NCI-H526 (cell line): ENCODE data around the gene PDE4DIP.
"Not testable (repeated sequence)": the region's sequence is repeated elsewhere in the genome, so short reads cannot be mapped to it uniquely, and the experiment has no call there.

Source experiments
- DNase-seq, 2 experiments: peaks; one replicate each; lab custom pipeline; 2025; lab: John Stamatoyannopoulos, UW

Gene PDE4DIP

DNA sequence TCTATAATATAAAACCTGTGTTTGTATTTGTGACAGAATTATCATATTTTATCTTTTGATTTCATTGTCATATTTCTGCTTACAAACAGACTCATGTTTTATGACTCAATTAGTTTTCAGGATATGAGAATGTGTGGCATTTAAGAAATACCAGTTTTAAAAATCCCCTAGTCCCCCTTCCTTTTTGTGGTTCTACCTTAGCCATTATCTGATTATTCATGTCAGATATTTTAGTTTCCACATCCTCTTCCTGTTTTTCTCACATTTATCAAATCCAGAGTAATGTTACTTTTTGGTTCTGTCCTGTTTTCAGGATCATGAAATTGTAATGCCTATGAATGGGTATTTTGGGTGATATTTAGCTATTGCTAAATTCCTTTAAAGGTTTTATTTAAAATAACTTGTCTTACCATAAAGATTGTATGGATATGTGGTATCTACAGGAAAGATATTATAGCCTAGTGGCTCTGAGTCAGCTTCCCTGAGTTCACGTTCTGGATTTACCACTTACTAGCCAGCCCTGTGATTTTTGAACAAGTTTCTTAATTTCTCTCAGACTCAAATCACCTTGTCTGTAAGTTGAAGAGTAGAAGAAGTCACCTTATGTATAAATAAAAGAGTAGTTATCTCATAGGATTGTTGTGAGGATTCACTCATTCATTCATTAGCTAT, 131.8 kb downstream of the PDE4DIP start:
- not testable (repeated sequence) for DNase-seq

DNA sequence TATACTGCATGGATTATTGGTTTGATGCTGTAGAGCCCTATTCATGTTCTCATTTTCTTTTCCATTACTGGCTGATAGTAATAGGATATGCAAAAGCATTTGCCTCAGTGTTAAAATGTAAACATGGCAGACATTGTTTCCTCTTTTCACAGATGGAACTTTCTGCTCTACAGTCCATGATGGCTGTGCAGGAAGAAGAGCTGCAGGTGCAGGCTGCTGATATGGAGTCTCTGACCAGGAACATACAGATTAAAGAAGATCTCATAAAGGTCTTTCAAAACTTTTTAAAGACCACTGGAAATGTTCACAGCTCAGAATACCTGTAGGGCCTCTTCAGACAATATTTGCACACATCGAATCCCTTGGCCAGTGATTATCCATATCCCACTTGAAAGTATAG, 133.6 kb downstream of the PDE4DIP start:
- DNase-seq = not testable (repeated sequence)

DNA sequence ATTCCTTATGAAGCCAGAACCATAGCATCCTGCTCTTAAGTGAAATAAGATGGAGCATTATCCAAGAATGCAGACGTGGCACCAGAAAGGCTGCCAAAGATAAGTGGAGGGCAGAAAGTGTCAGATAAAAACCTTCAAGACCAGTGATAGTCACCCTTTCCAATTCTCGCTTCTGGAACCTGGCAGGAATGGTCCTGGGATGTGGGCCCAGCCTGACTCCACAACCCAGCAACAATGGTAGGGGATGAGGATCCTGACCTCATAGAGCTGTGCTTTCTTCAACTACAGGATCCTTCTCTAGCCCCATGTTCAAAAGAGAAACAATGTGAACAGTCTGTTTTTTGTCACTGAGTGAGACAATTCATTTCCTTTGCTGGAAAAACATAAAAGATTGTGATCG, 145.2 kb downstream of the PDE4DIP start:
- DNase-seq = not testable (repeated sequence)

DNA sequence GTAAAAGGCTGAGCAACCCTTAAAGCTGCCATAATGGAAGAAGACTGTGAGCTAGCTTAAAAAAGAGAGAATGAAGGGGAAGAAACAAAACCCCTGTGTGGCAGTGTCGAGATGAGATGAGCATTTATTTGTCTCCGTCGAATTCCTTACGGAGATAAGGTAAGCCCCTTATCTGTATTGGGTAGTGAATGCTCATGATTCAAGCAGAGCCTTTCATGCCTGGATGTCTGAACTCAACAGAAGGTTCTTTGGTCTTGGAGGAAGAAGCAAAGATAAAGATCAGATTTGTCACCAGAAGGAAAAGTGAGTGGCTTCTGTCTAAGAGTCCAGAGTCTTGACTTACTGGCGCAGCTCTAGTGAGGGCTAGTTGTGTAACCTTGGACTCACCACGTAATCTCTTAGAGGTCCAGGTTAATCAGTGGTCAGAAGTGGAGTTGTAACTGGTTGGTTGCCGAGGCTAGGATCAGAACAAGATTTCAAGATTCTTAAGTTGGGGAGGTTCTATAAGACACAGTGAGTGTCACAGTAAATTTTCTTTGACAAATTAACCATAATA, 146.1 kb downstream of the PDE4DIP start:
- DNase-seq = not testable (repeated sequence)

DNA sequence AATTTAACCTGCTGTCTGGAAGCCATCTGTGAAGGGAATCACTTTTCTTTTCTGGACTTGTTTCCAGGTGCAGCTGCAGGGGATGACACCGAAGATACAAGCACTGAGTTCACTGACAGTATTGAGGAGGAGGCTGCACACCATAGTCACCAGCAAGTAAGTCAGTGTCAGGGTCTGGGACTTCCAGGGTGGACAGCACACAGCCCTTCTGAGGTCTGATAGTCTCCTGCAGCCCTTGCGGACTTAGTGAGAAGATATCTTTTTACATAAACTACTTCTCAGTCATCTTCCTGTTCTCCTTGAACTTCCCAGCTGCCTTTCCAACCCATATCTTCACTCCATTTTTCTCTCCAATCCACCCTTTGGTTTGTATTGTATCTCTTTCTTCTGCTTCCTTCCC, 147.6 kb downstream of the PDE4DIP start:
- not testable (repeated sequence) for DNase-seq

DNA sequence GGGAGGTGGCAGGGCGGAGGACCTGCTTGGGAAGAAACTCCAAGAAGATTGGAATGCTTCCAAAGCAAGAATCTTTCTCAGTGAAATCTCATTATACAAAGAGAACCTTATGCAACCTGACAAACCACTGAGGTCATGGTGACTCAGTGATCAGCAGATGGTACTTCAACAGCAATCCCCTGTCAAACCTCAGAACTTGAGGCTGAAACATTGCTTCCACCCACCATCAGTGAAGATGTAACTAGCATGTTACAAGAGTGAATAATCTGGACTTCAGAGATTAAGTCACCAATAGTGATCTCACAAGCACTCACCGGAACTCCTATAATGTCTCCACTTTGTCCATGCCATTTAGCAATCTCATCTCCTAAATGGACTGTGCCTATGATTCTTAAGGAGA, 148.1 kb downstream of the PDE4DIP start:
- not testable (repeated sequence) for DNase-seq

DNA sequence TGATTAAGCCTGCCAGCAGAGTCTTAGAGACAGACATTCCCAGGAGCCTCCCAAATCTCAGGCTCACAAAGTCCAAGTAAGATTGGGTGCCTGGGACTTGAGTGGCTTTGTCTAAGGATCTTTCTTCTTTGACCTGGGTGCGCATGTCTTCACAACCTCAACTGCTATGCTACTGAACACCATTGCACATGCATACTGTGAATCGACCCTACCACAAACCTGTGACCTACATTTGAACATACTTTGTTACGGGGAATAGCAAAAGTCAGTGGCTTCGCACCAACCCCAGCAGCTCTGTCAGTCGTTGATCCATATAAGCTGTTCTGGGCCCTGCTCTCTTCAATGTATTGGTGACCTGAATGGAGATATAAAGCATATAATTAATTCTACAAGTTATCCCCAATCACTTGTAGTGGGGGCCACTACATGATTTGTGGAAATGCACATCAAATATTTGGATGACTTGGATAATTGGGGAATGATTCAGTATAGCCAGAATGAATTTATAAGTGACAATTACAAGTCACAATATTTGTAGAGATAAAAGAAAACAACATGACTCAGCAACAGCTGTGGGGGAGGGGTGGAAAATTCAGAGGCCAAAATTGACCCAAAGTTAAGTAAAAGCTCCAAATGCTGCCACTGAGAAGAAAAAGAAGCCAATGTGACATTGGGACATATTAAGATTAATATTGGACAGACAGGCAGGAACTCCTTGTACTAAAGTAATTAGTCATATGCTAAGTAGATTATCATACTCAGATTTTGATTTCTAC, 152.4 kb downstream of the PDE4DIP start:
- not testable (repeated sequence) for DNase-seq

DNA sequence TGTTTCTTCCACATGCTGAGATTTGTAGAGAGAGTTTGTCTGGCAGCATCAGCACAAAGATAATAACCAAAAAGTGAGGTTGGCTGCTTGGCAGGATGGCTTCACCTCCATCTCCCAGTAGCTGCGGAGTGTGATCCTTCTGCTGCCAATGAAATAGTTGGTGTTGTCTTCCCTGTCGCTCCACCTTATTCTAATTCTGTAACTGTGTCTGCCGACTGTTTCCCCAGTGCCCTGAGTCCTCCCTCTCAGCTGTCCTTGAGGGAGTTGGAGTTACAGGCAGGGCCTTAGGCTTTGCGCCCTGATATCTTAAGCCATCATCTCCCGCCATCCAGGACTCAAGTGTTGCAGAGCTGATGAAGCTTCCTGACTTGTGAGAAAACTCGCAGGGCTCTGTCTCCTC, 153.2 kb downstream of the PDE4DIP start:
- not testable (repeated sequence) for DNase-seq

DNA sequence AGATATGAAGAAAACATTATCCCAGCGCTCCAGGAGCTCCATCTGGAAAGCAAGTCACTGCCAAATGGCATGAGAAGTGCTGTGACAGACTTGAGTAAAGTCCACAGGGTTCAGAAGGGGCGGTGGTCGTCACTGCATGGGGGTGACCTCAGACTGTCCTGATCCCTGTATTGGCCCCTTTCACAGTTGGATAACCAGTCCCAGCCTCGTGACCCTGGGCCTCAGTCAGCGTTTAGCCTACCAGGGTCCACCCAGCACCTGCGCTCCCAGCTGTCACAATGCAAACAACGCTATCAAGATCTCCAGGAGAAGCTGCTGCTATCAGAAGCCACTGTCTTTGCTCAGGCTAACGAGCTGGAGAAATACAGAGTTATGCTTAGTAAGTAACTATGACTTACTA, 158.4 kb downstream of the PDE4DIP start:
- DNase-seq = not testable (repeated sequence)

DNA sequence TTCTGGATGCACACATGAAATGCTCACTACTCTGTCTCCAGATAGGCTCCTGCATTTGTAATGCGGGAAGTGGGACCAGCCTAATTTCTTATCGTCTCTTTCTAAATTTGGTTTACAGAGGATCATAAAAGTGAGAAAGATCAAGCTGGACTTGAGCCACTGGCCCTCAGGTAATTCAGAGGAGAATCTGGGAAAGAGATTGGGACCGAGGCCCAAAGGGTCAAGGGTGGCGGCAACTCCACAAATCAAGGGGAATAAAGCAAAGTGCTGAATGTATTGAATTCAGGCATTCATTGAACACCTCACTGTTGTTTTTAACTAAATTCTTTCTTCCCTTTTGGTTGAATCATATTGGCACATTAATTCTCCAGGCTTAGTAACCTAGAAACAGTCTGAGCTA, 164.1 kb downstream of the PDE4DIP start:
- DNase-seq = not testable (repeated sequence)

DNA sequence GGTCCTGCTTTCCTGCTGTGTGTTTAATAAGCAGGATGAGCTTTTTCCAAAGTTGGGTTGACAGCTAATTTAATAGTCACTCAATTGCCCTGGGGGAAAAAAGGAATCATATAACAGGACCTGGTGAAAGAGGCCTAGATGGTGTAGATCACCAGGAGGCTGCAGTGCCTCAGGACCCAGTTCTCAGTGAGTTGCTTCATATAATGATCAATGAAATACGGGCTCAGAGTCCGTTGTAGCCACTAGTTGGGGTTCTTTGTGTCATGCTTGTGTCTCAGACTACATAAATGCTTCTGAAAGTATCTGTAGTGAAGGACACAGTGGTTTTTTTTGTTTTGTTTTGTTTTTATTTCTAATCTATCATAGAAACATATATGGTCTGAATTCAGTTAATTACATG, 164.5 kb downstream of the PDE4DIP start:
- not testable (repeated sequence) for DNase-seq

DNA sequence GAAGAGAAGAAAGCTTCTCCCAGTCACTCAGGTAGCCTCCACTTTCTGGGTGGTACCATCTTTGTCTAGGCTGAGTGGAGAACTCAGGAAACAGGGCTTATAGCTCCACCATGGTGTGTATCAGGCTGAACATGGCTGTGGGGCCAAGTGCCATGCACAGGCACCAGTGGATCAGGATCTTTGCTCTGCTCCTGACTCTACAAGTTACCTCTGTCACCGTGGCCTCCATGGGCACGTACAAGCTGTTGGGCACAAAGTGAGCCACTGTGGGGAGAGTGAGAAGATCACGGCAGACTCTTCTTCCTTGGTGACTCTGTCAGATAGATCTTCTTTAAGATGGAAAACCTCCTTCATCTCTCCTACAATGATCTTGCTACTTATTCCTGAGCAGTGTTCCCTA, 165.5 kb downstream of the PDE4DIP start:
- not testable (repeated sequence) for DNase-seq

DNA sequence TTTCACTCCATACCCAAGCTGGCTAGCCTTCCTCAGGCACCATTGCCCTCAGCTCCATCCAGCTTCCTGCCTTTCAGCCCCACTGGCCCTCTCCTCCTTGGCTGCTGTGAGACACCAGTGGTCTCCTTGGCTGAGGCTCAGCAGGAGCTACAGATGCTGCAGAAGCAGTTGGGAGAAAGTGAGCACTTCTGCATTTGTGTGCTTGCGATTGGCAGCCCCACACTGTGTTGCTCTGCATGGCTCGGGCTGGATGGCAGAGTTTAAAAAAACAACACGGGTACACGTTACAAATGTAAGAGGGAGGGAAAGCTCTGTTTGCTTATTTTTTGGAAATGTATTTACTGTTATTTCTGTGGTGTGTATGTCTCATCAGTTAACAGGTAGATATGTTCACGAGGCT, 168.4 kb downstream of the PDE4DIP start:
- not testable (repeated sequence) for DNase-seq

DNA sequence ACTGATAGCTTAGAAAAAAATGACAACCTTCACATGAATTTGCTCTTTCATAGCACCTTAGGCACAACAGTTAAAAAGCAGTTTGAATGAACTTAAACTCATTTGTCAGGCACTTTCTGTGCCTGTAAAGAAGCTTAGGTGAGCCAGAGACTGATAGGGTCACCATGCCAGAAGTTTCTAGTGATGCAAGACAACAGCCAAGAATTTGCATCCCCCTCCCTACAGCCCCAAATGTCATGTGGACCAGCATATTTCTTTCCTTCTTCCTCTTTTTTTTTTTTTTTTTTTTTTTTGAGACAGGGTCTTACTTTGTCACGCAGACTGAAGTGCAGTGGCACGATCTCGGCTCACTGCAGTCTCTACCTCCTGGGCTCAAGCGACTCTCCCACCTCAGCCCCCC, 169.3 kb downstream of the PDE4DIP start:
- not testable (repeated sequence) for DNase-seq

DNA sequence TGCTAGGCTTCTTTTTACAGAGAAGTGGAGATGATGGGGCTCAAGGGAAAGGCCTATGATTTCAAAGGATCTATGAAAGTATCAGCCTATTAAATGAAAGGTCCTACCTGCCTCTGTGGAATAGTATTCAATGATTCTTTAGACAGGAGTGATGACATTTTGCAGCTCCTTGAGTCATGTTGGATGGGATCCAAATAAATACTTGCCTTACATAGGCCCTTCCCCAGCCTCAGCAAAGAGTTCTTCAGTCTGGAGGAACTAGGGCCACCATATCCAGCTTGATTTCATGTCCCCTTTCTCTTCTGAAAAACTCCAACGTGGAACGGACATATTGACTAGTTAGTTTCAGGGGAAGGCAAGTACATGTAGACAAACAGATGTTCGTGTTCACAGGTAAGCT, 171.3 kb downstream of the PDE4DIP start:
- not testable (repeated sequence) for DNase-seq

DNA sequence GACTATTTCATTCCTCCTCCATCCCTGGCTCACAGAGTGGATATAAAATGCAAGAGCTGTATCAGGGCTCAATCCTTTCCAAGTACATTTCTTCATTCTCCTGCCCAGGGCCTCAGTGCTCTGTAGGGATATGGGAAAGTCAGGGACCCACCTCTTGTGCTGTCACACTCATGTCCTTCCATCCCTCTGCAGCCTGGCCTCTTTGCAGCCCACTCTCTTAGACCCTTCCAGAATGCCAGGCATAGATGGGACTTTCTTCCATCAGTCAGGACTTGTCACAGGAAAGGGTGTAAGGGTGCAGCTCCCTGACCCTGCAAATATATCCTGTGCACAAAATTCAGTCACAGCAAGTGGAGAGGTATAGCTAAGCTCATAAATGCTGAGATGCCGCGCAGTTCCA, 172.4 kb downstream of the PDE4DIP start:
- not testable (repeated sequence) for DNase-seq

DNA sequence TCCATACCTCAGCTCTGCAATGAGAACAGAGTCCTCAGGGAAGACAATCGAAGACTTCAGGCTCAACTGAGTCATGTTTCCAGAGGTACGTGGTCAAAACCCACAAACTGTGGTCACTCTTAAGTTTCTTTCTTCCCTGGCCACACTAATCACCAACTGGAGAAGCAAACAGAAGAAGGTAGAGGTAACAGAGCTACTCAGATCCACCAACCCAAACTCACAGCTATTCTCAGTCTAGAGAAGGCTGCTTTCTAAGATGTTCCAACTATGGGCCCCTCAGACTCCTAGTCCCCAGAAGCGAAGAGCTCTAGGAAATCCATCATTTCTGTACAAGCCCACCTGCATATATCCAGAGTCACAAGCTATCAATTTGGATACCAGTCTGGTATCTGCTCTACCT, 174.3 kb downstream of the PDE4DIP start:
- DNase-seq = not testable (repeated sequence)

DNA sequence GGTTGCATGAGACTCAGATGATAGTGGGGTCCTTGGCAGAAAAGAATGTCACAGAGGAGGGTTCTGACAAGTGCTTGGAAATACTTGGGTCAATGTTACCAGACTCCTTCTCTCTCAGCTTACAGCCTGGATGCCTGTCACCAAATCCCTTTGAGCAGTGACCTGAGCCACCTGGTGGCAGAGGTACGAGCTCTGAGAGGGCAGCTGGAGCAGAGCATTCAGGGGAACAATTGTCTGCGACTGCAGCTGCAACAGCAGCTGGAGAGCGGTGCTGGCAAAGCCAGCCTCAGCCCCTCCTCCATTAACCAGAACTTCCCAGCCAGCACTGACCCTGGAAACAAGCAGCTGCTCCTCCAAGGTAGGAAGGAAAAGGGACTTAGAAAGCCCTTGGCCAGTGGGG, 180.1 kb downstream of the PDE4DIP start:
- not testable (repeated sequence) for DNase-seq

DNA sequence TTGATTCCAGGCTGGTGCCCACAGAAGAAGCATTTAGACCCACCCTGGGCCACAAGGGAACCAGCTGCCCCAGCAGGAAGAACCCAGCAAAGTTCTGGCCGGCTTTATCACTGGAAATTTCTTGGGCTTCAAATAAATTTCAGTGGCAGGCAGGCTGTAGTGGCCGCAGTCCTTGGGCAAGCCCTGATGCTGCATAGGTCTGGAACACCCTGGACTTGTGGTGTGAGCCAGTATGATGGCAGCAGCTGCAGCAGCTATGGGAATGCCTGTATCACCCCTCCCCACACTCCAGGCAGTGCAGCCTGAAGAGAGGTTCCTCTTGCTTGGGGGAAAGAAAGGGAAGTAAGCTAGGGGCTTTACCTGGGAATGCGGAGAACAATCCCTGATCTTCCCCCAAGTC, 189.7 kb downstream of the PDE4DIP start:
- DNase-seq = not testable (repeated sequence)

DNA sequence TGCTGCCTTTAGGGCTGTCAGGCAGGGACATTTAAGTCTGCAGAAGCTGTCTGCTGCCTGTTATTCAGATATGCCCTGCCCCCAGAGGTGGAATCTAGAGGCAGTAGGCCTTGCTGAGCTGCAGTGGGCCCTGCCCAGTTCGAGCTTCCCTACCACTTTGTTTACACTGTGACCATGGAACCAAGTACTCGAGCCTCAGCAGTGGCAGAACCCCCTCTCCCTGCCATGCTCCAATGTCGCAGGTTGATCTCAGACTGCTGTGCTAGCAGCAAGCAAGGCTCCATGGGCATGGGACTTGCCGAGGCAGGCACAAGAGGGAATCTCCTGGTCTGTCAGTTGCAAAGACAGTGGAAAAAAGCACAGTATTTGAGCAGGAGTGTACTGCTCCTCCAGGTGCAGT, 198.8 kb downstream of the PDE4DIP start:
- DNase-seq = not testable (repeated sequence)

DNA sequence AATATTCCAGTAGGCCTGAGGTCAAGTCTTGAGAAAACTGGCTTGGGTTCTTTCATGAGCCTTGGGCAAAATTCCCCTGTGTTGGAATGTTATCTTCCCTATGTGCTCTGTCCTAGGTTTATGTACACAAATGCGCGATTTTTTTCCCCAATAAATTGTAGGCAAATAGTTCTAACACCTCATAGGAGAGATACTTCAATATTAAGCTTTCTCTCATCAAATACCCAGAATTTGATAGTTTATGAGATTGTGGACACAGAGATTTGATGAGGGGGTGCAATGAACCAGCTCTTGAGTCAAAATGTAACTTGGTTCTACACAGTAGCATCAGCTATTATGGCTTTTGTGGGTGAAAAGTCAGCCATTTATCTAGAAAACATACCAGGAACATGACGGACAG, 220.4 kb downstream of the PDE4DIP start:
- DNase-seq = not testable (repeated sequence)

DNA sequence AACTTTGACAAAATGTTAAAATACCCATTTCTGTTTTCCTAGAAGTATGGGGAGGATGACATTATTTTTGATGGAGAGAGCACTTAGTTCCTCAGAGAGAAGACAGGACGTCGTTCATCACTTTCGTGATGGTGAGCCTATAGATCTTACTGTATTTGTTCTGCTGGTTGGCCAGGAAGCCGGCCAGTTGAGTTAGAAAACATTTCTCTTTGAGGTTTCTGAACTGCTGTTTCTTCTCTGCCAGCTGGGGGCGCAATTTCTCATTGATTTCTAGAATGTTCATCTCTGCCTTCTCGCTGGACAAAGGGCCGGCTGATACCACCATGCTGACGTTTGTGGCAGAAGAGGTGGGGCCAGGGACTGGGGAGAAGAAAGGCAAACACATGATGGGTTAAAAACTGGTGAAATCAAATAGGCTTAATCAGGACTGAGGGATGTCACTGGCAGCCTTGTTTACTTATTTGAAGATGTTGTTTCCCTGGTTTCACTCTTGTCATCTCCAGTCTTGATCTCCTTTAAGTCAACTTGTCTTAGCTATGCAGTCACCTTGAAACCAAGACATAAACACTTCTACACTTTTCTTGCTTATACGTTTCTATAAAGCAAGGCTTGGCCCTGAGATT, 231.4 kb downstream of the PDE4DIP start:
- DNase-seq = not testable (repeated sequence)
